MM.1S (cell line): Measurements from ENCODE around the gene DCANP1.

Experiments
- DNase-seq: peaks from one replicate; pipeline ENCODE4 v3.0.0-alpha.2; 2015
- H2AFZ ChIP-seq: fragments of 300-600 bp; sonication (generic); 2 replicates; pipeline ENCODE4 v1.6.0; 2016; ENCODE audit warnings: antibody characterized with exemption, low read length
- H3F3A ChIP-seq: fragments of 300-600 bp; sonication (generic); 2 replicates; pipeline ENCODE4 v1.6.1; 2016; ENCODE audit warnings: mild to moderate bottlenecking, antibody characterized with exemption, low read length, moderate library complexity, mixed read lengths; ENCODE audit not compliant: insufficient read depth
- H3K27ac ChIP-seq: fragments of 300-600 bp; sonication (generic); 2 replicates; pipeline ENCODE4 v1.5.1; 2016; ENCODE audit warnings: mild to moderate bottlenecking, low read length
- H3K27me3 ChIP-seq: fragments of 300-600 bp; sonication (generic); replicated peaks from 2 replicates; pipeline ENCODE4 v1.6.0; 2016; ENCODE audit warnings: low read length; ENCODE audit not compliant: insufficient read depth
- H3K36me3 ChIP-seq: fragments of 300-600 bp; sonication (generic); replicated peaks from 2 replicates; pipeline ENCODE4 v1.6.1; 2016; ENCODE audit warnings: mild to moderate bottlenecking, low read length, mixed read lengths; ENCODE audit not compliant: insufficient read depth
- H3K4me1 ChIP-seq: fragments of 300-600 bp; sonication (generic); 2 replicates; pipeline ENCODE4 v1.6.1; 2016; ENCODE audit warnings: low read length, mixed read lengths
- H3K4me2 ChIP-seq: fragments of 300-600 bp; sonication (generic); 2 replicates; pipeline ENCODE4 v1.6.0; 2016; ENCODE audit warnings: low read depth, low read length
- H3K4me3 ChIP-seq: fragments of 300-600 bp; sonication (generic); 2 replicates; pipeline ENCODE4 v1.5.1; 2016; ENCODE audit warnings: low read length, mixed read lengths
- H3K79me2 ChIP-seq: fragments of 300-600 bp; sonication (generic); 2 replicates; pipeline ENCODE4 v1.6.1; 2016; ENCODE audit warnings: mixed run types, low read length, mixed read lengths
- H3K9ac ChIP-seq: fragments of 300-600 bp; sonication (generic); 2 replicates; pipeline ENCODE4 v1.6.1; 2016; ENCODE audit warnings: low read length, mixed read lengths
- H3K9me2 ChIP-seq: fragments of 300-600 bp; sonication (generic); replicated peaks from 2 replicates; pipeline ENCODE4 v1.6.1; 2016; ENCODE audit warnings: mild to moderate bottlenecking, low read length, mixed read lengths; ENCODE audit not compliant: insufficient read depth
- H3K9me3 ChIP-seq: fragments of 300-600 bp; sonication (generic); replicated peaks from 2 replicates; pipeline ENCODE4 v1.6.1; 2016; ENCODE audit warnings: mild to moderate bottlenecking, low read length, mixed read lengths; ENCODE audit not compliant: insufficient read depth
- H4K20me1 ChIP-seq: fragments of 300-600 bp; sonication (generic); 2 replicates; pipeline ENCODE4 v1.6.1; 2016; ENCODE audit warnings: mild to moderate bottlenecking, low read length, moderate library complexity, mixed read lengths; ENCODE audit not compliant: insufficient read depth
- EZH2 ChIP-seq: fragments of 300-600 bp; sonication (generic); optimal IDR thresholded peaks from 2 replicates; pipeline ENCODE3; 2017; ENCODE audit warnings: low read depth, mild to moderate bottlenecking, antibody characterized with exemption, low read length, mixed read lengths
- EZH2phosphoT487 ChIP-seq: fragments of 300-600 bp; sonication (generic); IDR thresholded peaks from 2 replicates; pipeline ENCODE4 v1.6.1; 2018; ENCODE audit warnings: antibody characterized with exemption, low read length
- TF ChIP-seq, protein P1 (sequence below): fragments of 300-600 bp; sonication (generic); IDR thresholded peaks from 2 replicates; pipeline ENCODE4 v1.5.1; 2016; ENCODE audit warnings: antibody characterized with exemption, low read length, mixed read lengths

DCANP1 gene

DNA sequence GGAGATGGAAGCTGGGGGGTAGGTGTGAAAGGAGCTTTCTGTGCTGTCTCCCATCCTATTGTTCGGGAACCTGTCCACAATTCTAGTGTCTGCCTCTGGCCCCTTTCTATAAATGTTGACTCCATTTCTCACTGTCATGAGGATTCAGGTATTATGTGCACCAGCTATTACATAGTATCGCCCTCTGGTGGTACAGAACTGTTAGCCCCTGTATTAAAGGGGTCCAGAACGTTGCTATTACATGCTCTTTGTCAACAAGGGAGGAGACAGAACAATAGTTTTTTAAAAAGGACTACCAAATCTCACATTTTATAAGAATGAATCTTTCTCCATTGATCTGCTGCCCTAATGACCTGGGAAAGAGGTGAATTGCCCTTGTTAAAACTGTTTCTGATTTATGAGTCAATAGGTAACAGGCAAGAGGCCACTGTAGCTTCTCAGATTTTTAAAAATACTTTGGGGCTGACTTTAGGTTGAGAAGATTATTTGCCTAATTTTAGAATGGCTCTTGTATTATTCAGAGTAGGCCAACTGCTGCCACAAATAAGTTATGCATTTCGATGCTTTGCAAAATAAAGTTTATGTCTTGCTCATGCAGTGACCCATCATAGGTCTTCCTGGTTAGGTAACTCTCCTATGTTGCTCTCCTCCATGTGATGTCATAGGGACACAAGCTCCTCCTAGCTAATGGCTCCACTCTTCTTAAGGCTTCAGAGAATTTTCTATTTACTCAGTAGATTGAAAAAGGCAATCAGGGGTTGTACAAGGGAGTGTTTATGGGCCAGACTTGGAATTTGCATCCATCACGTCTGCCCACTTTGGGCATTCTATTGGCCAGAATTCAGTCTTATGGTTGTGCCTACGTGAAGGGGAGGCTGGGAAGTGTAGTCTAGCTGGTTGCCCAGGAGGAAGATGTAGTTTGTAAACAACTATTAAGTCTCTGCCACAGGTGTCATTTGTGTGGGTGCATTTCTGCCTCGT lies 20.8 kb downstream of the DCANP1 start:
- H3K9ac ChIP-seq = no peak overlapping the region

DNA sequence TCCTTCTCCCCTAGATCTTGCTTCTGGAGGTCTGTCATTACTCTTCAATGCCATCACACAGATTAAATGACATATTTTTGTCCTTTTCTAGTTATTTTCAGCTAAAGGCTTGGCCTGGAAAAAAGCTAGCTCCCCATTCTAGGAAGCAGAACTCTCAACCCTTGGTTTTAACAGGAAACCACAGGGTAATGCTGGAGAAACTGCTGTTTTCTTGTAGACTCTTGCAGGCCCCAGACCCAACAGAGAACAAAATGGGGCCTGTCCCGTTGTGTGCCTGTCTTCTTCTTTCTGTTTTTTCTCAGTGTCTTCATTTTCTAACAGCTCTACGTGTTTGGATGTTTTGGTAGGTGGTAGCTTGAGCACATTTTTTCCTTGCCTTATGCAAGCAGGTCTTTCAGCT lies 21.5 kb downstream of the DCANP1 start:
- Histone ChIP-seq H2AFZ (no peak overlapping the region), H3K4me3 (no peak overlapping the region), H3K4me2 (no peak overlapping the region), H3K9me2 (no peaks in the 10 kb centered on the region), H3K27me3 (no peaks in the 10 kb centered on the region), H4K20me1 (no peaks in the 10 kb centered on the region), H3K4me1 (no peaks in the 10 kb centered on the region), H3K9ac (no peak overlapping the region), H3K9me3 (no peaks in the 10 kb centered on the region), H3F3A (no peaks in the 10 kb centered on the region), H3K27ac (no peak overlapping the region), H3K36me3 (no peaks in the 10 kb centered on the region), H3K79me2 (no peaks in the 10 kb centered on the region)
- no peak for TF ChIP-seq EZH2phosphoT487
- no peak for TF ChIP-seq EZH2
- TF ChIP-seq, protein P1, sequence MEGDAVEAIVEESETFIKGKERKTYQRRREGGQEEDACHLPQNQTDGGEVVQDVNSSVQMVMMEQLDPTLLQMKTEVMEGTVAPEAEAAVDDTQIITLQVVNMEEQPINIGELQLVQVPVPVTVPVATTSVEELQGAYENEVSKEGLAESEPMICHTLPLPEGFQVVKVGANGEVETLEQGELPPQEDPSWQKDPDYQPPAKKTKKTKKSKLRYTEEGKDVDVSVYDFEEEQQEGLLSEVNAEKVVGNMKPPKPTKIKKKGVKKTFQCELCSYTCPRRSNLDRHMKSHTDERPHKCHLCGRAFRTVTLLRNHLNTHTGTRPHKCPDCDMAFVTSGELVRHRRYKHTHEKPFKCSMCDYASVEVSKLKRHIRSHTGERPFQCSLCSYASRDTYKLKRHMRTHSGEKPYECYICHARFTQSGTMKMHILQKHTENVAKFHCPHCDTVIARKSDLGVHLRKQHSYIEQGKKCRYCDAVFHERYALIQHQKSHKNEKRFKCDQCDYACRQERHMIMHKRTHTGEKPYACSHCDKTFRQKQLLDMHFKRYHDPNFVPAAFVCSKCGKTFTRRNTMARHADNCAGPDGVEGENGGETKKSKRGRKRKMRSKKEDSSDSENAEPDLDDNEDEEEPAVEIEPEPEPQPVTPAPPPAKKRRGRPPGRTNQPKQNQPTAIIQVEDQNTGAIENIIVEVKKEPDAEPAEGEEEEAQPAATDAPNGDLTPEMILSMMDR = no peak
- no peak for DNase-seq

More for the DNA sequence above, 20.8 kb downstream of the DCANP1 start:
- Histone ChIP-seq H3K27me3 (no peaks in the 10 kb centered on the region), H3K27ac (no peak overlapping the region), H3K9me2 (no peaks in the 10 kb centered on the region), H4K20me1 (no peaks in the 10 kb centered on the region), H3K79me2 (no peaks in the 10 kb centered on the region), H3K4me3 (no peak overlapping the region), H3K4me2 (no peak overlapping the region), H3F3A (no peaks in the 10 kb centered on the region), H3K4me1 (no peaks in the 10 kb centered on the region), H2AFZ (no peak overlapping the region), H3K36me3 (no peaks in the 10 kb centered on the region), H3K9me3 (no peaks in the 10 kb centered on the region)
- TF ChIP-seq EZH2phosphoT487 = no peak
- TF ChIP-seq, protein P1 = peak; percentile 76
- DNase-seq = peak; percentile 62

DNA sequence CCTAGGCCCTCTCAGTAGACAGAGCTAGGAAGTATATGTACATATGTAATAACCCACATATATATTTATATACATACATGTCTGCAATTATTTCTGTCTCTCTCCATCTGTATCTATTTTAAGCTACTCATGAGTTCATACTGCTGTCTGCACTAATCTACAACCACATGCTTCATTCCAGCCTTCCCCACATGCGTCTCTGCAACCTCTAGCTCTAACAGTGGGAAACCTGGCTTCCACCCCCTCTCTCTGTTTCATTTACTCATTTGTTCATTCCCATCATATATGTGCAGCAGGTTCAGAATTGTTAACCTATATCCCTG lies 23.3 kb downstream of the DCANP1 start:
- DNase-seq = no peak

More for the DNA sequence above, 23.3 kb downstream of the DCANP1 start:
- Histone ChIP-seq H2AFZ (no peak overlapping the region), H3K4me2 (no peak overlapping the region), H3K27me3 (no peaks in the 10 kb centered on the region), H3K27ac (no peak overlapping the region), H3K4me3 (no peak overlapping the region), H3F3A (no peaks in the 10 kb centered on the region), H3K4me1 (no peaks in the 10 kb centered on the region), H3K9me3 (no peaks in the 10 kb centered on the region), H4K20me1 (no peaks in the 10 kb centered on the region), H3K9me2 (no peaks in the 10 kb centered on the region), H3K9ac (no peak overlapping the region), H3K36me3 (no peaks in the 10 kb centered on the region), H3K79me2 (no peaks in the 10 kb centered on the region)
- no peak for TF ChIP-seq EZH2
- TF ChIP-seq EZH2phosphoT487 = no peak
- TF ChIP-seq, protein P1 = no peak
